ENCODE measurements around the gene PRR5L.

DNA sequence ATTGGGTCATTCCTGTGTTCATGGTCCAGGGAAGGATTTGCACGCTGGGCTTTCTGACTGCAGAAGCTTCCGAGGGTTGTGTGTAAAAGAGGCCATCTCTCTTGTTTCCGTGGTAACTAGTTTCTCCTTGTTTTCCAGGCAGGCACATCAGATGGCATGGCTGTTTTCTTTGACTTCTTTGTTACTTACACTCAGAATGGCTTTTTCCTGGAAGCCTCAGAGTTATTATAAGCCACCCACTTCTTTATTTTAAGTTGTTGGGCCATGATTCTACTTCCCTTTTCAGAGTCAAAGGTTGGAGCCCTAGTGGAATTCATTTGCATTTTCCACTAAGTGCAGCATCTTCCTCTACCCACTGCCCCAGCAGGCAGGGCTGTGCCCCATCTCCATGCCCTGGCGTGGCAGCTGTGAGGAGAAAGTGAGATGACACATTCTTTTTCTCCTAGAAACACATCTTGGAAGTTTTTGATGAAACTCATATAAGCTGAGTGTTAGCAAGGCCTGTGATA, 94.9 kb downstream of the PRR5L start:
- TF ChIP-seq, protein P1, sequence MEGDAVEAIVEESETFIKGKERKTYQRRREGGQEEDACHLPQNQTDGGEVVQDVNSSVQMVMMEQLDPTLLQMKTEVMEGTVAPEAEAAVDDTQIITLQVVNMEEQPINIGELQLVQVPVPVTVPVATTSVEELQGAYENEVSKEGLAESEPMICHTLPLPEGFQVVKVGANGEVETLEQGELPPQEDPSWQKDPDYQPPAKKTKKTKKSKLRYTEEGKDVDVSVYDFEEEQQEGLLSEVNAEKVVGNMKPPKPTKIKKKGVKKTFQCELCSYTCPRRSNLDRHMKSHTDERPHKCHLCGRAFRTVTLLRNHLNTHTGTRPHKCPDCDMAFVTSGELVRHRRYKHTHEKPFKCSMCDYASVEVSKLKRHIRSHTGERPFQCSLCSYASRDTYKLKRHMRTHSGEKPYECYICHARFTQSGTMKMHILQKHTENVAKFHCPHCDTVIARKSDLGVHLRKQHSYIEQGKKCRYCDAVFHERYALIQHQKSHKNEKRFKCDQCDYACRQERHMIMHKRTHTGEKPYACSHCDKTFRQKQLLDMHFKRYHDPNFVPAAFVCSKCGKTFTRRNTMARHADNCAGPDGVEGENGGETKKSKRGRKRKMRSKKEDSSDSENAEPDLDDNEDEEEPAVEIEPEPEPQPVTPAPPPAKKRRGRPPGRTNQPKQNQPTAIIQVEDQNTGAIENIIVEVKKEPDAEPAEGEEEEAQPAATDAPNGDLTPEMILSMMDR (conservative IDR thresholded peaks at IDR 0.05 in 1 of 2, IDR thresholded peaks at IDR 0.05 in 1 of 2; ENCODE audit: extremely low read depth in 1 of 2, insufficient read depth in 1 of 2, low read depth in 1 of 2, low read length in 2 of 2), result no peak
- TF ChIP-seq EZH2 (IDR thresholded peaks at IDR 0.05; ENCODE audit: borderline replicate concordance, low read length), result no peak

Measured in mammary epithelial cell (primary cell).